ENCODE data around the gene CD69.

CD69 gene

DNA sequence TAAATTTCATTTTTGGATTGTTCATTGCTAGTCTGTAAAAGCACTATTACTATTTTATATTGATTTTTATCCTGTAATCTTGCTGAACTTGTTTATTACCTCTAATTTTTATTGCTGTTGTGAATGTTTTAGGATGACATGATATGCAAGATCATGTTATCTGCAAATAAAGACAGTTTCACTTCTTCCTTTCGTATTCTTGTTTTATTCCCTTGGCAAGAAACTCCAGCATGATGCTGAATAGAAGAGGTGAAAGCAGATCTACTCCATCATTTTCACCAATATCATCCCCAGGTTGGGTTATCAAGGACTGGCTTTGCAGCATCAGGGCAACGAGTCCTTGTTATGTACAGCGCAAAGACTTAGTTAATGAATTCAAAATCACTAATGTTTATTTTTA is 25.1 kb downstream of the CD69 start:
- ATAC-seq, result no peak
- no peak for TF ChIP-seq BACH2 (CRISPR knock-in tag; IDR thresholded peaks at IDR 0.05; ENCODE audit: borderline replicate concordance)
- TF ChIP-seq TOX (CRISPR knock-in tag; IDR thresholded peaks at IDR 0.05; ENCODE audit: borderline replicate concordance), result no peak
- no peak for TF ChIP-seq PPARA (CRISPR knock-in tag; IDR thresholded peaks at IDR 0.05; ENCODE audit: borderline replicate concordance)
- TF ChIP-seq ESRRG (CRISPR knock-in tag; IDR thresholded peaks at IDR 0.05), result no peak

DNA sequence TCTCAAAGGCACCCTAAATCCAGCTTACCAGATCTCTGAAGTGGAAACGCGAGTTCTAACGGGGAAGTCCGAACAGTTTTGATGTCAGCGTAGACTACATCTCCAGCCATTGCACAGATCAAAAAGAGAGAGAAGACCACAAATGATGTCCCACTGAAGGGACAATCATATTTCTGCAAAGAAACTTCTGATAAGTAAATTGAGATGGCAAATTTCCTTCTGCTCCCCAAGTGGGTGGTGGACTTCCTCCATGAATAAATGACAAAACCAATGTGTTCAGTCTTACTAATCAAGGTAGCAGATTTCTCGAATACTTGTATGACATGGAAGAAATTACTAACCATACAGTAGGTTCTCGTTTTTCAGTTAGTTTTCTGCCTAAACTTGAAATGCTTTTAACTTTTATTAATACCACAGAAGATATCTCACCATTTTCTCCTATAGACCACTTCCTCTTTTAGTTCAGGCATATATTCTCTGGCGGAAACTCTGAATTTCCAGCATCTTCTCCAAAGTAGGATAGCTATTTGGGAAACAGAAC is 27.7 kb downstream of the CD69 start, which contains the start of gene CLECL1:
Gene CLECL1, minus strand, starts transcription at position 177 of the 541 bp plus-strand sequence.
- no peak for TF ChIP-seq BACH2 (CRISPR knock-in tag; IDR thresholded peaks at IDR 0.05; ENCODE audit: borderline replicate concordance)
- TF ChIP-seq, protein P1, sequence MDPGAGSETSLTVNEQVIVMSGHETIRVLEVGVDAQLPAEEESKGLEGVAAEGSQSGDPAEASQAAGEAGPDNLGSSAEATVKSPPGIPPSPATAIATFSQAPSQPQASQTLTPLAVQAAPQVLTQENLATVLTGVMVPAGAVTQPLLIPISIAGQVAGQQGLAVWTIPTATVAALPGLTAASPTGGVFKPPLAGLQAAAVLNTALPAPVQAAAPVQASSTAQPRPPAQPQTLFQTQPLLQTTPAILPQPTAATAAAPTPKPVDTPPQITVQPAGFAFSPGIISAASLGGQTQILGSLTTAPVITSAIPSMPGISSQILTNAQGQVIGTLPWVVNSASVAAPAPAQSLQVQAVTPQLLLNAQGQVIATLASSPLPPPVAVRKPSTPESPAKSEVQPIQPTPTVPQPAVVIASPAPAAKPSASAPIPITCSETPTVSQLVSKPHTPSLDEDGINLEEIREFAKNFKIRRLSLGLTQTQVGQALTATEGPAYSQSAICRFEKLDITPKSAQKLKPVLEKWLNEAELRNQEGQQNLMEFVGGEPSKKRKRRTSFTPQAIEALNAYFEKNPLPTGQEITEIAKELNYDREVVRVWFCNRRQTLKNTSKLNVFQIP (CRISPR knock-in tag; IDR thresholded peaks at IDR 0.05; ENCODE audit: borderline replicate concordance, low read depth), result no peak
- TF ChIP-seq ARNTL (CRISPR knock-in tag; IDR thresholded peaks at IDR 0.05; ENCODE audit: borderline replicate concordance, low read depth), result no peak
- no peak for TF ChIP-seq ISL1 (CRISPR knock-in tag; IDR thresholded peaks at IDR 0.05)
- TF ChIP-seq, protein P2, sequence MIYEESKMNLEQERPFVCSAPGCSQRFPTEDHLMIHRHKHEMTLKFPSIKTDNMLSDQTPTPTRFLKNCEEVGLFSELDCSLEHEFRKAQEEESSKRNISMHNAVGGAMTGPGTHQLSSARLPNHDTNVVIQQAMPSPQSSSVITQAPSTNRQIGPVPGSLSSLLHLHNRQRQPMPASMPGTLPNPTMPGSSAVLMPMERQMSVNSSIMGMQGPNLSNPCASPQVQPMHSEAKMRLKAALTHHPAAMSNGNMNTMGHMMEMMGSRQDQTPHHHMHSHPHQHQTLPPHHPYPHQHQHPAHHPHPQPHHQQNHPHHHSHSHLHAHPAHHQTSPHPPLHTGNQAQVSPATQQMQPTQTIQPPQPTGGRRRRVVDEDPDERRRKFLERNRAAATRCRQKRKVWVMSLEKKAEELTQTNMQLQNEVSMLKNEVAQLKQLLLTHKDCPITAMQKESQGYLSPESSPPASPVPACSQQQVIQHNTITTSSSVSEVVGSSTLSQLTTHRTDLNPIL (CRISPR knock-in tag; IDR thresholded peaks at IDR 0.05; ENCODE audit: low read depth), result no peak
- TF ChIP-seq, protein P3, sequence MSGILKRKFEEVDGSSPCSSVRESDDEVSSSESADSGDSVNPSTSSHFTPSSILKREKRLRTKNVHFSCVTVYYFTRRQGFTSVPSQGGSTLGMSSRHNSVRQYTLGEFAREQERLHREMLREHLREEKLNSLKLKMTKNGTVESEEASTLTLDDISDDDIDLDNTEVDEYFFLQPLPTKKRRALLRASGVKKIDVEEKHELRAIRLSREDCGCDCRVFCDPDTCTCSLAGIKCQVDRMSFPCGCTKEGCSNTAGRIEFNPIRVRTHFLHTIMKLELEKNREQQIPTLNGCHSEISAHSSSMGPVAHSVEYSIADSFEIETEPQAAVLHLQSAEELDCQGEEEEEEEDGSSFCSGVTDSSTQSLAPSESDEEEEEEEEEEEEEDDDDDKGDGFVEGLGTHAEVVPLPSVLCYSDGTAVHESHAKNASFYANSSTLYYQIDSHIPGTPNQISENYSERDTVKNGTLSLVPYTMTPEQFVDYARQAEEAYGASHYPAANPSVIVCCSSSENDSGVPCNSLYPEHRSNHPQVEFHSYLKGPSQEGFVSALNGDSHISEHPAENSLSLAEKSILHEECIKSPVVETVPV (CRISPR knock-in tag; IDR thresholded peaks at IDR 0.05), result no peak
- TF ChIP-seq CSDC2 (CRISPR knock-in tag; IDR thresholded peaks at IDR 0.05), result no peak
- TF ChIP-seq PPARA (CRISPR knock-in tag; IDR thresholded peaks at IDR 0.05; ENCODE audit: borderline replicate concordance), result no peak
- no peak for TF ChIP-seq GLIS3 (CRISPR knock-in tag; IDR thresholded peaks at IDR 0.05)
- no peak for TF ChIP-seq ZC3H10 (CRISPR knock-in tag; IDR thresholded peaks at IDR 0.05)
- TF ChIP-seq ZNF70 (CRISPR knock-in tag; IDR thresholded peaks at IDR 0.05), result no peak
- no peak for TF ChIP-seq TOX (CRISPR knock-in tag; IDR thresholded peaks at IDR 0.05; ENCODE audit: borderline replicate concordance)
- TF ChIP-seq SNAI2 (CRISPR knock-in tag; IDR thresholded peaks at IDR 0.05), result no peak
- no peak for TF ChIP-seq OSR1 (CRISPR knock-in tag; IDR thresholded peaks at IDR 0.05)
- no peak for TF ChIP-seq RARB (CRISPR knock-in tag; IDR thresholded peaks at IDR 0.05)
- no peak for TF ChIP-seq TCF4 (CRISPR knock-in tag; IDR thresholded peaks at IDR 0.05; ENCODE audit: borderline replicate concordance)
- ATAC-seq, result no peak

DNA sequence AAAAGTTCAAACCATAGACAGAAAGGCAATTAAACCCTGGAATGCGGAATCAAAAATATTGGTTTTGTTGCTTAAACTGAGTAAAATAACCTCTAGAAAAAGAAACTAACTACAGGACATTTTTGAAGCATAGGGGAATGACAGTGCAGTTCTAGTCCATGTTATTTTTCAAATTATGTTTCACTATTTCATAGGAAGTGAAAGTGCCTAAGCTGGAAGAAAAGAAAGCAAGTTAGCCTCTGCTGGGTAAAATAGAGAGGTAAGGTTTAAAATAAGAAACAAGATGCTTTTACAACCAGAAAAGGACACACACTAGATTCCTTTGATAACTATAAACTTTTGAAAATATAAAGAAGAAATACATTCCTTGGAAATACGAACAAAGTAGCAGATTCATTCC is 28.9 kb downstream of the CD69 start:
- TF ChIP-seq OSR1 (CRISPR knock-in tag; IDR thresholded peaks at IDR 0.05) (no peak), RARB (CRISPR knock-in tag; IDR thresholded peaks at IDR 0.05) (no peak), ARNTL (CRISPR knock-in tag; IDR thresholded peaks at IDR 0.05; ENCODE audit: borderline replicate concordance, low read depth) (no peak), SNAI2 (CRISPR knock-in tag; IDR thresholded peaks at IDR 0.05) (no peak), TOX (CRISPR knock-in tag; IDR thresholded peaks at IDR 0.05; ENCODE audit: borderline replicate concordance) (no peak), ISL1 (CRISPR knock-in tag; IDR thresholded peaks at IDR 0.05) (no peak)
- TF ChIP-seq, protein P4, sequence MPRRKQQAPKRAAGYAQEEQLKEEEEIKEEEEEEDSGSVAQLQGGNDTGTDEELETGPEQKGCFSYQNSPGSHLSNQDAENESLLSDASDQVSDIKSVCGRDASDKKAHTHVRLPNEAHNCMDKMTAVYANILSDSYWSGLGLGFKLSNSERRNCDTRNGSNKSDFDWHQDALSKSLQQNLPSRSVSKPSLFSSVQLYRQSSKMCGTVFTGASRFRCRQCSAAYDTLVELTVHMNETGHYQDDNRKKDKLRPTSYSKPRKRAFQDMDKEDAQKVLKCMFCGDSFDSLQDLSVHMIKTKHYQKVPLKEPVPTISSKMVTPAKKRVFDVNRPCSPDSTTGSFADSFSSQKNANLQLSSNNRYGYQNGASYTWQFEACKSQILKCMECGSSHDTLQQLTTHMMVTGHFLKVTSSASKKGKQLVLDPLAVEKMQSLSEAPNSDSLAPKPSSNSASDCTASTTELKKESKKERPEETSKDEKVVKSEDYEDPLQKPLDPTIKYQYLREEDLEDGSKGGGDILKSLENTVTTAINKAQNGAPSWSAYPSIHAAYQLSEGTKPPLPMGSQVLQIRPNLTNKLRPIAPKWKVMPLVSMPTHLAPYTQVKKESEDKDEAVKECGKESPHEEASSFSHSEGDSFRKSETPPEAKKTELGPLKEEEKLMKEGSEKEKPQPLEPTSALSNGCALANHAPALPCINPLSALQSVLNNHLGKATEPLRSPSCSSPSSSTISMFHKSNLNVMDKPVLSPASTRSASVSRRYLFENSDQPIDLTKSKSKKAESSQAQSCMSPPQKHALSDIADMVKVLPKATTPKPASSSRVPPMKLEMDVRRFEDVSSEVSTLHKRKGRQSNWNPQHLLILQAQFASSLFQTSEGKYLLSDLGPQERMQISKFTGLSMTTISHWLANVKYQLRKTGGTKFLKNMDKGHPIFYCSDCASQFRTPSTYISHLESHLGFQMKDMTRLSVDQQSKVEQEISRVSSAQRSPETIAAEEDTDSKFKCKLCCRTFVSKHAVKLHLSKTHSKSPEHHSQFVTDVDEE (CRISPR knock-in tag; IDR thresholded peaks at IDR 0.05), result no peak
- TF ChIP-seq, protein P2 (CRISPR knock-in tag; IDR thresholded peaks at IDR 0.05; ENCODE audit: low read depth), result no peak
- TF ChIP-seq, protein P1 (CRISPR knock-in tag; IDR thresholded peaks at IDR 0.05; ENCODE audit: borderline replicate concordance, low read depth), result no peak
- ATAC-seq, result no peak

Data from SK-N-SH treated with all-trans-retinoic acid at 6 μM for 48 hours (cell line).